ENCODE results near the gene CHST11.

DNA sequence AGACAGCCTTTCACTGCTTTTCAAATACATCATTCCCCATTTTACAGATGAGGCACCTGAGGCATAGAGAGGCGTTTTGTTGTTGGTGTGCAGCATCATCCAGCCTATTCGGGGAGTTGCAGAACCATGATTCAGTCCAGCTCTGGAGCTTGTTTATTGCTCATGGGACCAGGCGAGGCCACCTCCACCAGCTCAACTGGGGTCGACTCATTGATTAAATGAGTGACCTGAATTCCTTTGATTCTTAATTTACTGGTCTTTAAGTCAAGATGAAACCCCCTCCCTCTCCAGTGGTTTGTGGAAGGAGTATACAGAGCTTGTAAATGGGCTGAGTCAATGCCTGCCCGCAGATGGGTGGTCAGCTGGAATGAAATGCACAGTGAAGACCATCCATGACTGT, 161.9 kb downstream of the CHST11 start:
- TF ChIP-seq CTCF (IDR thresholded peaks at IDR 0.05) = no peak
- no peak for TF ChIP-seq POLR2AphosphoS5 (IDR thresholded peaks at IDR 0.05)

Data from sigmoid colon (tissue), 4 donors.